Endothelial cell of umbilical vein (primary cell): ENCODE results near the gene CYTIP. TPM values are rescaled to one million over a fixed set of nuclear protein-coding genes. Genes with fewer than 3 reads are reported as not detected.

Source experiments
- BruUV-seq: library from RNA; stranded (reverse); fragments of 400-500 nt; replicated peaks from 2 replicates; lab custom pipeline; 2021; lab: Mats Ljungman, UMichigan
- CTCF ChIA-PET: fragments of 300-600, 350-600 bp; sonication (Branson Sonifier 250); formaldehyde crosslinking; loops from one replicate; lab custom pipeline; 2021; ENCODE audit warnings: antibody characterized with exemption, inconsistent platforms; lab: Charles Lee
- POLR2A ChIA-PET: fragments of 300-600, 350-600 bp; sonication (Branson Sonifier 250); formaldehyde crosslinking; loops from one replicate; lab custom pipeline; 2021; ENCODE audit warnings: antibody characterized with exemption, inconsistent platforms; lab: Charles Lee
- DNase-seq: peaks from one replicate; pipeline ENCODE4 v3.0.0-alpha.2; 2011; ENCODE audit warnings: low read depth, low spot score
- FAIRE-seq: peaks from 2 replicates; lab custom pipeline; 2011; peaks lifted over from hg19 to GRCh38; lab: Jason Lieb, UNC
- H2AFZ ChIP-seq: 2 replicates; pipeline ENCODE4 v1.6.0; 2012; ENCODE audit warnings: low read depth, low read length, control low read depth, inconsistent platforms
- H3K27ac ChIP-seq: 2 replicates; pipeline ENCODE4 v1.5.1; 2011; ENCODE audit warnings: low read depth, mild to moderate bottlenecking, control low read depth, low read length, moderate library complexity; ENCODE audit not compliant: insufficient read depth
- H3K27me3 ChIP-seq, 2 experiments: 2 replicates each; pipeline versions ENCODE4 v1.6.0 to v1.6.1; 2011; ENCODE audit warnings: low read length in 2 of 2, mixed read lengths in 1 of 2; ENCODE audit not compliant: control insufficient read depth in 2 of 2, insufficient read depth in 2 of 2
- H3K36me3 ChIP-seq, 2 experiments: 2 replicates in 1 of 2; 3 replicates in 1 of 2; pipeline ENCODE4 v1.5.1; 2011; ENCODE audit warnings: low read length in 2 of 2, mild to moderate bottlenecking in 1 of 2, moderate library complexity in 1 of 2; ENCODE audit not compliant: control insufficient read depth in 2 of 2, insufficient read depth in 2 of 2; ENCODE audit errors: extremely low read depth in 1 of 2
- H3K4me1 ChIP-seq: 3 replicates; pipeline ENCODE4 v1.5.1; 2011; ENCODE audit warnings: mild to moderate bottlenecking, low read length; ENCODE audit not compliant: control insufficient read depth, insufficient read depth; ENCODE audit errors: extremely low read depth
- H3K4me2 ChIP-seq: 2 replicates; pipeline ENCODE4 v1.6.1; 2011; ENCODE audit warnings: low read length, control low read depth, mixed read lengths; ENCODE audit not compliant: insufficient read depth
- H3K4me3 ChIP-seq, 3 experiments: fragments of 200-600 bp in 1 of 3; sonication (generic), shearing (Covaris generic) in 1 of 3; replicated peaks in 1 of 3; 2 replicates each; pipeline ENCODE4 v1.5.1; 2011 to 2016; ENCODE audit warnings: control low read depth in 3 of 3, low read length in 3 of 3, mild to moderate bottlenecking in 2 of 3, inconsistent platforms in 1 of 3, low read depth in 1 of 3, moderate library complexity in 1 of 3; ENCODE audit not compliant: insufficient read depth in 1 of 3
- H3K79me2 ChIP-seq: 2 replicates; pipeline ENCODE4 v1.6.0; 2012; ENCODE audit warnings: low read length, inconsistent platforms; ENCODE audit not compliant: control insufficient read depth, insufficient read depth
- H3K9ac ChIP-seq: replicated peaks from 2 replicates; pipeline ENCODE3; 2011; ENCODE audit warnings: low read length, control low read depth; ENCODE audit not compliant: insufficient read depth; ENCODE audit errors: extremely low read depth
- H3K9me1 ChIP-seq: replicated peaks from 3 replicates; pipeline ENCODE4 v1.6.0; 2011; ENCODE audit warnings: mild to moderate bottlenecking, low read length; ENCODE audit not compliant: control insufficient read depth, insufficient read depth; ENCODE audit errors: extremely low read depth
- H3K9me3 ChIP-seq: replicated peaks from 2 replicates; pipeline ENCODE4 v1.5.1; 2012; ENCODE audit warnings: low read length, inconsistent platforms; ENCODE audit not compliant: control insufficient read depth, insufficient read depth
- H4K20me1 ChIP-seq: replicated peaks from 2 replicates; pipeline ENCODE3; 2011; ENCODE audit warnings: mild to moderate bottlenecking, low read length; ENCODE audit not compliant: control insufficient read depth, insufficient read depth; ENCODE audit errors: extremely low read depth
- EZH2 ChIP-seq: IDR thresholded peaks from 2 replicates; pipeline ENCODE4 v1.6.1; 2012; ENCODE audit warnings: borderline replicate concordance, low read depth, mild to moderate bottlenecking, moderate library complexity, low read length, inconsistent platforms; ENCODE audit not compliant: severe bottlenecking
- FOS ChIP-seq: IDR thresholded peaks from 2 replicates; pipeline ENCODE4 v1.6.1; 2011; ENCODE audit warnings: mild to moderate bottlenecking, low read length, moderate library complexity, borderline replicate concordance; ENCODE audit not compliant: insufficient read depth
- GATA2 ChIP-seq: IDR thresholded peaks from 2 replicates; pipeline ENCODE4 v1.7.0; 2011; ENCODE audit warnings: low read depth, mild to moderate bottlenecking, moderate library complexity, mixed read lengths, low read length; ENCODE audit not compliant: insufficient read length, insufficient read depth
- JUN ChIP-seq: IDR thresholded peaks from 2 replicates; pipeline ENCODE4 v1.6.1; 2011; ENCODE audit warnings: borderline replicate concordance, low read depth; ENCODE audit not compliant: insufficient read length, insufficient read depth
- MYC ChIP-seq: IDR thresholded peaks from one replicate; pipeline ENCODE4 v1.6.1; 2011; ENCODE audit warnings: mild to moderate bottlenecking, low read depth, low read length
- POLR2A ChIP-seq: IDR thresholded peaks from 2 replicates; pipeline ENCODE4 v1.6.1; 2012; ENCODE audit warnings: low read depth, mild to moderate bottlenecking, control low read depth, low read length
- POLR2AphosphoS5 ChIP-seq: IDR thresholded peaks from 2 replicates; pipeline ENCODE4 v1.6.1; 2012; ENCODE audit warnings: low read depth, mild to moderate bottlenecking, control low read depth, low read length, moderate library complexity; ENCODE audit not compliant: insufficient read depth
- dilution Hi-C: fragments of 300-500 bp; cut with MboI; formaldehyde crosslinking; loops from one replicate; pipeline ENCODE4 v1.15.0; 2019; ENCODE audit warnings: low sequenced_read_pairs; ENCODE audit not compliant: extremely low pct_ligation_motif_present
- intact Hi-C: fragments of 100-400 bp; cut with micrococcal nuclease; formaldehyde crosslinking; loops from one replicate; pipeline ENCODE4 v1.10.0; 2022
- polyA plus RNA-seq, 4 experiments: library from polyadenylated mRNA; depleted of rRNA in 3 of 4; stranded (reverse) in 3 of 4; unstranded in 1 of 4; fragments of >200 nt; gene quantifications; 2 replicates each; pipeline versions ENCODE4 v1.2.1 to v1.2.3, GENCODE V29; 2011 to 2012; ENCODE audit warnings: missing spikeins in 1 of 4
- total RNA-seq: library from RNA; stranded (reverse); gene quantifications from 2 replicates; pipeline ENCODE4 v1.2.3, GENCODE V29; 2021
- TF ChIP-seq, protein P1 (sequence below), 2 donors: IDR thresholded peaks; 1 replicate in 1 of 2; 2 replicates in 1 of 2; pipeline ENCODE4 v1.5.1; 2011; ENCODE audit warnings: low read length in 2 of 2, mild to moderate bottlenecking in 2 of 2, moderate library complexity in 2 of 2, control low read depth in 1 of 2, inconsistent platforms in 1 of 2, low read depth in 1 of 2; ENCODE audit not compliant: insufficient read depth in 1 of 2; ENCODE audit errors: extremely low read depth in 1 of 2
- TF ChIP-seq, protein P2 (sequence below): IDR thresholded peaks from 2 replicates; pipeline ENCODE4 v1.6.1; 2011; ENCODE audit not compliant: insufficient read depth, insufficient read length

The CYTIP gene
- total and polyA plus RNA-seq, 2 donors (not counting 3 experiments of a cell fraction or from before 2014, with no cell fraction given) = not detected

DNA sequence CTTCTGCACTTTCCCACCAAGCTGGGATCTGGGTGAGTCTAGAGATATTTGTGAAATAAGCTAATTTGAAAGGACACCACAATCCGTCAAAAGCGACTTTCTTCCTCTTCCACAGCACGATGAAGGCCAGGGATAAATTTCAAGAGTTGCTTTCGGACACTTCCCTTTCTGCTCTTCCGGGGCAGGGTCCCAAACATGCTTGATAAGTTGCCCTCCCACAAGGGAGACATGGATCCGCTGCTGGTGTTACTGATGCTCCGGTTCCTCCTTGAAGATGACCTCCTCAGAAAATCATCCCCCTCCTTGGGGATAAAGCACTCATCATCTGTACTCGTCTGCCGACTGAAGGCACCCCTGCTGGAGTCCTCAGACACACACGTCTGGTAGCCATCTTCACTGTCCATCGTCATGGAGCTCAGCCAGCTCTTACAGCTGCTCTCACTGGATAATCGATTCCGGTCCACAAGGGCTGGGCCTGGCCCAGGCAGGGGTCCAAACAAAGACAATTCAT, 28.2 kb downstream of the CYTIP start:
- Histone ChIP-seq H3K27ac (no peak overlapping the region), H3K9me1 (no peaks in the 10 kb centered on the region), H3K9me3 (no peaks in the 10 kb centered on the region), H3K9ac (no peak overlapping the region), H2AFZ (no peak overlapping the region), H3K4me1 (no peaks in the 10 kb centered on the region), H3K4me2 (no peak overlapping the region), H3K36me3 (no peaks in the 10 kb centered on the region), H3K4me3 (no peak overlapping the region), H4K20me1 (no peaks in the 10 kb centered on the region), H3K79me2 (no peaks in the 10 kb centered on the region), H3K27me3 (no peaks in the 10 kb centered on the region)
- intact Hi-C loops = no loop called here
- ChIA-PET CTCF (no interaction called here), POLR2A (no interaction called here)
- TF ChIP-seq EZH2 (no peak), POLR2AphosphoS5 (no peak), JUN (no peak), GATA2 (no peak), POLR2A (no peak), MYC (no peak), FOS (no peak)
- TF ChIP-seq, protein P1, sequence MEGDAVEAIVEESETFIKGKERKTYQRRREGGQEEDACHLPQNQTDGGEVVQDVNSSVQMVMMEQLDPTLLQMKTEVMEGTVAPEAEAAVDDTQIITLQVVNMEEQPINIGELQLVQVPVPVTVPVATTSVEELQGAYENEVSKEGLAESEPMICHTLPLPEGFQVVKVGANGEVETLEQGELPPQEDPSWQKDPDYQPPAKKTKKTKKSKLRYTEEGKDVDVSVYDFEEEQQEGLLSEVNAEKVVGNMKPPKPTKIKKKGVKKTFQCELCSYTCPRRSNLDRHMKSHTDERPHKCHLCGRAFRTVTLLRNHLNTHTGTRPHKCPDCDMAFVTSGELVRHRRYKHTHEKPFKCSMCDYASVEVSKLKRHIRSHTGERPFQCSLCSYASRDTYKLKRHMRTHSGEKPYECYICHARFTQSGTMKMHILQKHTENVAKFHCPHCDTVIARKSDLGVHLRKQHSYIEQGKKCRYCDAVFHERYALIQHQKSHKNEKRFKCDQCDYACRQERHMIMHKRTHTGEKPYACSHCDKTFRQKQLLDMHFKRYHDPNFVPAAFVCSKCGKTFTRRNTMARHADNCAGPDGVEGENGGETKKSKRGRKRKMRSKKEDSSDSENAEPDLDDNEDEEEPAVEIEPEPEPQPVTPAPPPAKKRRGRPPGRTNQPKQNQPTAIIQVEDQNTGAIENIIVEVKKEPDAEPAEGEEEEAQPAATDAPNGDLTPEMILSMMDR (IDR thresholded peaks at IDR 0.05; ENCODE audit: extremely low read depth in 1 of 2, insufficient read depth in 1 of 2, low read depth in 1 of 2, low read length in 2 of 2) = no peak
- TF ChIP-seq, protein P2, sequence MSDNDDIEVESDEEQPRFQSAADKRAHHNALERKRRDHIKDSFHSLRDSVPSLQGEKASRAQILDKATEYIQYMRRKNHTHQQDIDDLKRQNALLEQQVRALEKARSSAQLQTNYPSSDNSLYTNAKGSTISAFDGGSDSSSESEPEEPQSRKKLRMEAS = no peak
- dilution Hi-C loops = no loop called here
- BruUV-seq = no TSS peak
- no peak for FAIRE-seq
- no peak for DNase-seq
